ENCODE data around the gene STK33. TPM values are rescaled to one million over a fixed set of nuclear protein-coding genes. Genes with fewer than 3 reads are reported as not detected.

The STK33 gene
- total RNA-seq, 3 donors from 2014 or later, result 1.1 to 1.5 (median 1.4) TPM

DNA sequence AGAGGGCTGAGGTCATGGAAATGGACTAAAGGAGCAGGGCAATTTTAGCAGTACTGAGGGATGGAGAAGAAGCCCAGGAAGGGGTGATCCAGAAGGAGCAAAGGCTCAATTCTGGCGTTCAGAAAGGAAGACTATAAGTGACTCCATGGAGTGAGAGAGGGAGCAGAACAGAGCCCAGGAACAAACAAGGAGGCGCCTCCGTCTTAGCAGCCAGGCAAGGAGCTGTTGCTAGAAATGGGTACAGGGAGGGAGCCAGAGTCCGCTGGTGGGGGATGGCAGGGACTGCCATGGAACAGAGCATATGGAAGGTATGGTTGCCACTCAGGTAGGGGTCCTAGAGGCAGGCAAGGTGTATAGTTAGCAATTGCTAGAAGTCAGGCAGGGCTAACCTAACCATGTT lies 20.5 kb upstream of the STK33 start:
- DNase-seq, result no peak
- H3K27me3 Mint-ChIP-seq (ENCODE audit: low read depth), result no peaks in the 10 kb centered on the region
- H3K4me3 Mint-ChIP-seq, result no peak overlapping the region
- peaks cover 21% of the 10 kb centered on the region for H3K36me3 Mint-ChIP-seq (ENCODE audit: insufficient read depth)
- H3K9me3 Mint-ChIP-seq, result no peaks in the 10 kb centered on the region
- no peak for ATAC-seq
- H3K4me1 Mint-ChIP-seq (ENCODE audit: low read depth), result peaks cover 3% of the 10 kb centered on the region

- peaks cover 19% of the 10 kb centered on the region for H3K36me3 Mint-ChIP-seq (ENCODE audit: insufficient read depth)
- peaks cover 3% of the 10 kb centered on the region for H3K4me1 Mint-ChIP-seq (ENCODE audit: low read depth)
These were observed 19.0 kb upstream of the STK33 start for GRCh38 chr11:8613036-8613435.

DNA sequence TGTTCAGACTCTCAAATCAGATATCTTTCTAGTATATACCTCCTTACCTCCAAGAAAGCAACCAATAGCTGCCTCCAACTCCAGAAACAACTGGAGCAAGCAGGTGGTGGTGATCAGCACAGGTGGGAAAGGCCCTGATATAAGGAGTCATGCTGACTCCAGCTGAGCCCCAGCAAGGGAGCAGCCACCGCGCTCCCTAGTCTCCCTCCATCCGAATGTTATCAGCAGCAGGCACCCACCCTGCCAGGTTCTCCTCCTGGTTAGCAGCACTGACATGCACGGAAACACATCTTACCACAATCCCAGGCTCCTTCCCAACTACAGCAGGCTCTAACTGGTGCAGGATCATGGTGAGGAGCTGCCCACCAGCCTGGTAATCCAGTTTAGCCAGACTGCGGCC lies 18.5 kb upstream of the STK33 start:
- H3K4me1 Mint-ChIP-seq (ENCODE audit: low read depth), result peaks cover 3% of the 10 kb centered on the region
- H3K9me3 Mint-ChIP-seq, result no peaks in the 10 kb centered on the region
- H3K36me3 Mint-ChIP-seq (ENCODE audit: insufficient read depth), result peaks cover 17% of the 10 kb centered on the region
- ATAC-seq (no peak), DNase-seq (no peak)
- no peaks in the 10 kb centered on the region for H3K27me3 Mint-ChIP-seq (ENCODE audit: low read depth)
- H3K4me3 Mint-ChIP-seq, result no peak overlapping the region

More at GRCh38 chr11:8613036-8613435, 19.0 kb upstream of the STK33 start:
- DNase-seq (no peak), ATAC-seq (no peak)
- H3K4me3 Mint-ChIP-seq, result no peak overlapping the region
- H3K9me3 Mint-ChIP-seq, result no peaks in the 10 kb centered on the region
- no peaks in the 10 kb centered on the region for H3K27me3 Mint-ChIP-seq (ENCODE audit: low read depth)

GRCh38 chr11:8610532-8611116 lies 16.6 kb upstream of the STK33 start:
- Mint-ChIP-seq H3K4me3 (no peak overlapping the region), H3K36me3 (ENCODE audit: insufficient read depth) (peaks cover 8% of the 10 kb centered on the region), H3K4me1 (ENCODE audit: low read depth) (peaks cover 3% of the 10 kb centered on the region), H3K27me3 (ENCODE audit: low read depth) (no peaks in the 10 kb centered on the region), H3K9me3 (no peaks in the 10 kb centered on the region)
- no peak for DNase-seq
- peak in 1 of 2 donors; percentile 46 for ATAC-seq

GRCh38 chr11:8608652-8609051 lies 14.6 kb upstream of the STK33 start:
- no peak overlapping the region for H3K4me3 Mint-ChIP-seq
- H3K9me3 Mint-ChIP-seq, result no peaks in the 10 kb centered on the region
- peaks cover 3% of the 10 kb centered on the region for H3K4me1 Mint-ChIP-seq (ENCODE audit: low read depth)
- peaks cover 17% of the 10 kb centered on the region for H3K27me3 Mint-ChIP-seq (ENCODE audit: low read depth)
- peaks cover 6% of the 10 kb centered on the region for H3K36me3 Mint-ChIP-seq (ENCODE audit: insufficient read depth)
- DNase-seq (no peak), ATAC-seq (no peak)

DNA sequence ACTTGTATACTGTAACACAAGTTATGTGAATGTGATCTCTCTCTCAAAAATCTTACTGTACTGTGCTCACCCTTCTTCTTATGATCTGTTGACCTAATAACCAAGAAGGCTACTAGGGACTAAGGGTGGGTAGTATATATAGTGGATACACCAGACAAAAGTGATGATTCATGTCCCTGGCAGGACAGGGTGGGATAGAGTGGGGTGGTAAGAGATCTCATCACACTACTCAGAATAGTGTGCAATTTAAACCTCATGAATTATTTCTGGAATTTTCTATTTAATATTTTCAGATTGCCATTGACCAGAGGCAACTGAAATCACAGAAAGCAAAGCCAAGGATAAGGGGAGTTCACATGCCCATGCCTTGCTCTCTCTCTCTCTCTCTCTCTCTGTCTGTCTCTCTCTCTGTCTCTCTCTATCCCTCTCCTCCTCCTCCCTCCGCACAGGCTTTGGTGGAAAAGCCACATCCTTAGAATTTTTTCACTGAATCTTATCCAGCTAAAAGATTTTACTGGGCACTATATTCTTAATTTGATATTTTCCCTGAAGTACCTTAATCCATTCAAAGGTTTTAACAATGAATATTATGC lies 12.0 kb upstream of the STK33 start:
- no peak overlapping the region for H3K4me3 Mint-ChIP-seq
- H3K9me3 Mint-ChIP-seq, result no peaks in the 10 kb centered on the region
- peaks cover 3% of the 10 kb centered on the region for H3K4me1 Mint-ChIP-seq (ENCODE audit: low read depth)
- H3K36me3 Mint-ChIP-seq (ENCODE audit: insufficient read depth), result no peaks in the 10 kb centered on the region
- DNase-seq (no peak), ATAC-seq (no peak)
- peaks cover 32% of the 10 kb centered on the region for H3K27me3 Mint-ChIP-seq (ENCODE audit: low read depth)

- ATAC-seq, result peak; percentile 65 to 69
- H3K36me3 Mint-ChIP-seq (ENCODE audit: insufficient read depth), result no peaks in the 10 kb centered on the region
These were observed 10.2 kb upstream of the STK33 start for GRCh38 chr11:8604078-8604723.

GRCh38 chr11:8603696-8604077 lies 9.7 kb upstream of the STK33 start:
- Mint-ChIP-seq H3K4me1 (ENCODE audit: low read depth) (no peaks in the 10 kb centered on the region), H3K36me3 (ENCODE audit: insufficient read depth) (no peaks in the 10 kb centered on the region), H3K27me3 (ENCODE audit: low read depth) (peaks cover 33% of the 10 kb centered on the region), H3K9me3 (no peaks in the 10 kb centered on the region), H3K4me3 (no peak overlapping the region)
- DNase-seq (no peak), ATAC-seq (no peak)

More at GRCh38 chr11:8604078-8604723, 10.2 kb upstream of the STK33 start:
- no peaks in the 10 kb centered on the region for H3K9me3 Mint-ChIP-seq
- no peaks in the 10 kb centered on the region for H3K4me1 Mint-ChIP-seq (ENCODE audit: low read depth)
- DNase-seq, result no peak
- peaks cover 33% of the 10 kb centered on the region for H3K27me3 Mint-ChIP-seq (ENCODE audit: low read depth)
- H3K4me3 Mint-ChIP-seq, result no peak overlapping the region

GRCh38 chr11:8601376-8602133 lies 7.5 kb upstream of the STK33 start:
- DNase-seq (no peak), ATAC-seq (no peak)
- Mint-ChIP-seq H3K9me3 (no peaks in the 10 kb centered on the region), H3K27me3 (ENCODE audit: low read depth) (peaks cover 38% of the 10 kb centered on the region), H3K36me3 (ENCODE audit: insufficient read depth) (no peaks in the 10 kb centered on the region), H3K4me3 (no peak overlapping the region), H3K4me1 (ENCODE audit: low read depth) (no peaks in the 10 kb centered on the region)

GRCh38 chr11:8598506-8598905 lies 4.5 kb upstream of the STK33 start:
- H3K4me3 Mint-ChIP-seq, result no peak overlapping the region
- H3K4me1 Mint-ChIP-seq (ENCODE audit: low read depth), result peaks cover 1% of the 10 kb centered on the region
- H3K36me3 Mint-ChIP-seq (ENCODE audit: insufficient read depth), result no peaks in the 10 kb centered on the region
- H3K27me3 Mint-ChIP-seq (ENCODE audit: low read depth), result peaks cover 38% of the 10 kb centered on the region
- H3K9me3 Mint-ChIP-seq, result no peaks in the 10 kb centered on the region
- ATAC-seq (no peak), DNase-seq (no peak)

GRCh38 chr11:8597182-8597581 lies 3.2 kb upstream of the STK33 start:
- ATAC-seq (no peak), DNase-seq (no peak)
- Mint-ChIP-seq H3K36me3 (ENCODE audit: insufficient read depth) (no peaks in the 10 kb centered on the region), H3K9me3 (no peaks in the 10 kb centered on the region), H3K4me1 (ENCODE audit: low read depth) (peaks cover 3% of the 10 kb centered on the region), H3K27me3 (ENCODE audit: low read depth) (peaks cover 40% of the 10 kb centered on the region), H3K4me3 (no peak overlapping the region)

DNA sequence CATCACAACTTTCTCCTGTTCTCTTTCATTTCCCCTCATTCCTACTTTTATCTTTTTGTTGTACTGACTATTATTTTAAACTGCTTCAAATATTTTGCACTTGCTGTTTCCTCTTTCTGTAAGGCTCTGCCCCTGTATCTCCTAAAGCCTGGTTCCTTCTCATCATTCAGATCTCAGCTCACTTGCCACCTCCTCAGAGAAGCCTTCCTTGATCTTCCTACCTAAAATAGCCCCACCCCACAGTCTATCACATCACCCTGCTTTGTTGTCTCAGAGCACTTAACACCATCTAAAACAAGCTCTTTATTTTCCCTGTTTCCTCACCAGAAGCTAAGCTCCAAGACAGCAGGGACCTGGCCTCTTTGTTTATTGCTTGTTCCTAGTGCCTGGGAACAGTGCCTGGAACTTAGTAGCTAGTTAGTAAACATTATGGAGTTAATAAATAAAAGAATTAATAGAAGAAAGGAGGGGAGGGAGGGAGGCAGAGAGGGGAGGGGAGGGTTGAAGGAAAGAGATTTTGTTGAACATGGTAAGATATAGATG lies 2.5 kb upstream of the STK33 start:
- Mint-ChIP-seq H3K27me3 (ENCODE audit: low read depth) (peaks cover 42% of the 10 kb centered on the region), H3K4me3 (no peak overlapping the region), H3K9me3 (no peaks in the 10 kb centered on the region), H3K36me3 (ENCODE audit: insufficient read depth) (no peaks in the 10 kb centered on the region), H3K4me1 (ENCODE audit: low read depth) (peaks cover 3% of the 10 kb centered on the region)
- ATAC-seq (no peak), DNase-seq (no peak)

GRCh38 chr11:8593455-8593854 lies 573 bp downstream of the STK33 start:
- H3K36me3 Mint-ChIP-seq (ENCODE audit: insufficient read depth), result no peaks in the 10 kb centered on the region
- H3K9me3 Mint-ChIP-seq, result no peaks in the 10 kb centered on the region
- DNase-seq, result no peak
- H3K4me1 Mint-ChIP-seq (ENCODE audit: low read depth), result peaks cover 3% of the 10 kb centered on the region
- H3K27me3 Mint-ChIP-seq (ENCODE audit: low read depth), result peaks cover 46% of the 10 kb centered on the region
- ATAC-seq, result peak in 1 of 2 donors; percentile 49
- peak overlapping the region; percentile 73 for H3K4me3 Mint-ChIP-seq

- Mint-ChIP-seq H3K4me1 (ENCODE audit: low read depth) (no peaks in the 10 kb centered on the region), H3K27me3 (ENCODE audit: low read depth) (peaks cover 22% of the 10 kb centered on the region), H3K4me3 (no peak overlapping the region), H3K9me3 (no peaks in the 10 kb centered on the region), H3K36me3 (ENCODE audit: insufficient read depth) (no peaks in the 10 kb centered on the region)
- DNase-seq (no peak), ATAC-seq (no peak)
These were observed 6.1 kb downstream of the STK33 start for GRCh38 chr11:8587915-8588314.

Data from activated T-cell treated with anti-CD3 and anti-CD28 coated beads, Interleukin-2, amount 50 U/mL, for 4 hours (primary cell).